ENCODE measurements around the gene FEM1B. TPM values are rescaled to one million over a fixed set of nuclear protein-coding genes. Genes with fewer than 3 reads are reported as not detected.

The FEM1B gene
- total RNA-seq, 4 donors from 2014 or later, result 32.9 to 48.5 (median 40.9) TPM

DNA sequence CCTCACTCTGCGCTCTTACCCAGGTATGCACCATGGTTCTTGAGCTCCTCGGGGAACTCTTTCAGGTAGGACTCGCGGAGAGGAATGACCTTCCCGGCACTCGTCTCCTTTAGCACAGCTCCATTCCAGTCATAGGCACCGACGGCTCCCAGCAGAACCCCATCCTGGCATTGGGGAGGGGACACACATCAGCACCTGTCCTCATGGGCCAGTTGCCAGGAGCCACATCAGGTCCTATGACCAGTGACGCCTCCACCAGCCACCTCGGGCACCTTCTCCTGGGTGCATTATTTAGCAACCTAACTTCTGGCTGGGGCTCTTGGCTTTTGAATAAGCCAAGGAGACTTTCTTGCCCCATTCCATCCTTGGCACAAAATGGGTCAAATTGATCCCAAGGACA, 61.9 kb downstream of the FEM1B start:
- ATAC-seq (ENCODE audit: low FRiP score), result no peak
- no peak for TF ChIP-seq CTCF (IDR thresholded peaks at IDR 0.05)
- DNase-seq (ENCODE audit: low spot score), result no peak

- no peak for TF ChIP-seq CTCF (IDR thresholded peaks at IDR 0.05)
- DNase-seq (ENCODE audit: low spot score), result no peak
- no peak for ATAC-seq (ENCODE audit: low FRiP score)
Measured at GRCh38 chr15:68340726-68341671, 63.5 kb downstream of the FEM1B start.

- no peak for TF ChIP-seq CTCF (IDR thresholded peaks at IDR 0.05)
- DNase-seq (ENCODE audit: low spot score), result no peak
- peak; percentile 26 for ATAC-seq (ENCODE audit: low FRiP score)
Measured at GRCh38 chr15:68341760-68342725, 64.5 kb downstream of the FEM1B start.

GRCh38 chr15:68343579-68344225, 66.2 kb downstream of the FEM1B start:
- ATAC-seq (ENCODE audit: low FRiP score), result no peak
- TF ChIP-seq CTCF (IDR thresholded peaks at IDR 0.05), result no peak
- no peak for DNase-seq (ENCODE audit: low spot score)

GRCh38 chr15:68344600-68344999, 67.1 kb downstream of the FEM1B start:
- DNase-seq (ENCODE audit: low spot score), result no peak
- ATAC-seq (ENCODE audit: low FRiP score), result no peak
- no peak for TF ChIP-seq CTCF (IDR thresholded peaks at IDR 0.05)

Other genes with a start within 250 kb of the FEM1B start
- 10 to 100 TPM; 31.6 to 70.9 (median 40.3) TPM for gene PIAS1, start 223.4 kb upstream of the FEM1B start, total RNA-seq
- 10 to 100 TPM in 1 of 4 donors, 1 to 10 TPM in 3; 8.6 to 10.3 (median 9.0) TPM for gene CALML4, start 72.4 kb upstream of the FEM1B start, total RNA-seq
- 10 to 100 TPM; 15.6 to 40.1 (median 21.3) TPM for gene CLN6, start 48.0 kb upstream of the FEM1B start, total RNA-seq
- 10 to 100 TPM in 1 of 4 donors, 1 to 10 TPM in 2, under 1 TPM in 1; 0.48 to 10.6 (median 2.6) TPM for gene ITGA11, start 154.4 kb downstream of the FEM1B start, total RNA-seq